Measurements from ENCODE around the gene ZDHHC14. TPM values are rescaled to one million over a fixed set of nuclear protein-coding genes. Genes with fewer than 3 reads are reported as not detected.
"Not testable (repeated sequence)": the region's sequence is repeated elsewhere in the genome, so short reads cannot be mapped to it uniquely, and the experiment has no call there.

The ZDHHC14 gene
- total and polyA plus RNA-seq, 3 donors from 2014 or later, result 28.5 to 74.9 (median 67.9) TPM

DNA sequence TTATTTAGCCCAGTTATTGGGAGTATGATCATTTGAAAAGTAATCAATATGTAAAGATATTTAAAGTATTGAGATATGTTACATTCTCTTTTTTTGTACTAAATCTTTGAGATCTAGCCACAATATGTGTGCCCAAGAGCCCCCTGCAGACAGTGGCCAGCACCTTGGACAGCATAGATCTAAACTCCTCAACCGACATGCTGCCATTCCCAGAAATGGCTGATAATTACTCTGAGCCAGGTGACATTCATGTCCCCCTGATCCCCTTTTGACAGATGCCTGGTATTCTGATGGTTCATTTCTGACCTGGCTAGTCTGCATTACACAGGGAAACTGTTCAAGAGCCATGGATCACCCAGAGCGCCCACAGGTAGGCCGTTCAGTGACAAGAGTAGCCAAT, 177.1 kb downstream of the ZDHHC14 start:
- no peaks in the 10 kb centered on the region for H3K4me1 ChIP-seq
- 92 to 100% methylated on average over 3 of the region's 3 CpGs for WGBS, 2 donors
- H3K27ac ChIP-seq, result no peak overlapping the region
- no peaks in the 10 kb centered on the region for H3K27me3 ChIP-seq
- TF ChIP-seq, protein P1, sequence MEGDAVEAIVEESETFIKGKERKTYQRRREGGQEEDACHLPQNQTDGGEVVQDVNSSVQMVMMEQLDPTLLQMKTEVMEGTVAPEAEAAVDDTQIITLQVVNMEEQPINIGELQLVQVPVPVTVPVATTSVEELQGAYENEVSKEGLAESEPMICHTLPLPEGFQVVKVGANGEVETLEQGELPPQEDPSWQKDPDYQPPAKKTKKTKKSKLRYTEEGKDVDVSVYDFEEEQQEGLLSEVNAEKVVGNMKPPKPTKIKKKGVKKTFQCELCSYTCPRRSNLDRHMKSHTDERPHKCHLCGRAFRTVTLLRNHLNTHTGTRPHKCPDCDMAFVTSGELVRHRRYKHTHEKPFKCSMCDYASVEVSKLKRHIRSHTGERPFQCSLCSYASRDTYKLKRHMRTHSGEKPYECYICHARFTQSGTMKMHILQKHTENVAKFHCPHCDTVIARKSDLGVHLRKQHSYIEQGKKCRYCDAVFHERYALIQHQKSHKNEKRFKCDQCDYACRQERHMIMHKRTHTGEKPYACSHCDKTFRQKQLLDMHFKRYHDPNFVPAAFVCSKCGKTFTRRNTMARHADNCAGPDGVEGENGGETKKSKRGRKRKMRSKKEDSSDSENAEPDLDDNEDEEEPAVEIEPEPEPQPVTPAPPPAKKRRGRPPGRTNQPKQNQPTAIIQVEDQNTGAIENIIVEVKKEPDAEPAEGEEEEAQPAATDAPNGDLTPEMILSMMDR (IDR thresholded peaks at IDR 0.05), result no peak
- TF ChIP-seq POLR2A (IDR thresholded peaks at IDR 0.05), result no peak
- DNase-seq, result no peak
- H3K36me3 ChIP-seq (ENCODE audit: low read depth, missing control alignments), result no peaks in the 10 kb centered on the region
- H3K9me3 ChIP-seq, result no peaks in the 10 kb centered on the region
- H3K4me3 ChIP-seq, result no peak overlapping the region
- intact Hi-C loops (cut with DNase I; ENCODE audit: low total_unique reads), result no loop called here

- H3K4me3 ChIP-seq, result no peak overlapping the region
- H3K27me3 ChIP-seq, result no peaks in the 10 kb centered on the region
- no peaks in the 10 kb centered on the region for H3K4me1 ChIP-seq
- intact Hi-C loops (cut with DNase I; ENCODE audit: low total_unique reads), result no loop called here
- DNase-seq, result no peak
- WGBS, 2 donors, result 64 to 78% methylated on average over 2 of the region's 2 CpGs
- H3K27ac ChIP-seq, result no peak overlapping the region
- H3K36me3 ChIP-seq (ENCODE audit: low read depth, missing control alignments), result no peaks in the 10 kb centered on the region
- no peaks in the 10 kb centered on the region for H3K9me3 ChIP-seq
- no peak for TF ChIP-seq POLR2A (IDR thresholded peaks at IDR 0.05)
These were observed 177.7 kb downstream of the ZDHHC14 start for GRCh38 chr6:157558487-157559200.

DNA sequence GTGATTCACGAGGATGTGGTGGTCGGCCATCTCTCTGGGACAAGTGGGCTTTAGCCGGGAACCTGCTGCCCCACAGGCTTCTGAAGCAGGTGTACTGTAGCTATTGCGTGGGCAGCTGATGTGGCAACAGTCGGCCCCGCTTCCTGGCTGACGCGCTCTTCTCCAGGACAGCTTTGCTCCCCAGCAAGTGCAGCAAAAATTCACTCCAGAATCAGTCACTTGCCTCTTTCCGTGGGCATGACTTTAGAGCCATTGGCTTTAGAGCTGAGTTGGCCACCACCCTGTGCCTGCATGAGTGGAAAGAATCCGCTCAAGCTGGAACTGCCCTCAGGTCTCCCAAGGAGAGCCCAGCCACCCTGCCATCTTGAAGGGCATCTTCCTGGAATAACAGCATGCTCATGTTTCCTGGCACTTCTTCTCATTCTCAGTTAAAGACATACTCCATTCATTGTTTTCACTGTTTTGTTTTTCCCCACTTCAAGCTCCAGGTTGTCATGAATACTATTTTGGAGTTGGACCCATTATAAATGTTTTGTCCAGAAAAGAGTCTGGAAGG, 178.3 kb downstream of the ZDHHC14 start:
- TF ChIP-seq, protein P1 (IDR thresholded peaks at IDR 0.05), result no peak
- TF ChIP-seq POLR2A (IDR thresholded peaks at IDR 0.05), result no peak
- Histone ChIP-seq H3K27me3 (no peaks in the 10 kb centered on the region), H3K27ac (no peak overlapping the region), H3K36me3 (ENCODE audit: low read depth, missing control alignments) (no peaks in the 10 kb centered on the region), H3K4me3 (no peak overlapping the region), H3K4me1 (no peaks in the 10 kb centered on the region), H3K9me3 (no peaks in the 10 kb centered on the region)
- 96% methylated on average over 10 of the region's 10 CpGs for WGBS, 2 donors
- intact Hi-C loops (cut with DNase I; ENCODE audit: low total_unique reads), result no loop called here
- DNase-seq, result no peak

DNA sequence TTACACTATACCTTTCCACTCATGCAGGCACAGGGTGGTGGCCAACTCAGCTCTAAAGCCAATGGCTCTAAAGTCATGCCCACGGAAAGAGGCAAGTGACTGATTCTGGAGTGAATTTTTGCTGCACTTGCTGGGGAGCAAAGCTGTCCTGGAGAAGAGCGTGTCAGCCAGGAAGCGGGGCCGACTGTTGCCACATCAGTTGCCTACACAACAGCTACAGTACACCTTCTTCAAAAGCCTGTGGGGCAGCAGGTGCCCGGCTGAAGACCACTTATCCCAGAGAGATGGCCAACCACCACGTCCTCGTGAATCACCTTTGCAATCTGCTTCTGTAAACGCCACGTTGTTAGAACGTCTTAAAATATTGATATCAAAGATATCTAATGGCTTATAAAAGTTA, 179.1 kb downstream of the ZDHHC14 start:
- H3K4me1 ChIP-seq; intact Hi-C loops (cut with DNase I; ENCODE audit: low total_unique reads); DNase-seq; H3K4me3 ChIP-seq; H3K27ac ChIP-seq; H3K9me3 ChIP-seq; H3K27me3 ChIP-seq; H3K36me3 ChIP-seq (ENCODE audit: low read depth, missing control alignments): not testable (repeated sequence)
- 94 to 95% methylated on average over 10 of the region's 10 CpGs for WGBS, 2 donors

DNA sequence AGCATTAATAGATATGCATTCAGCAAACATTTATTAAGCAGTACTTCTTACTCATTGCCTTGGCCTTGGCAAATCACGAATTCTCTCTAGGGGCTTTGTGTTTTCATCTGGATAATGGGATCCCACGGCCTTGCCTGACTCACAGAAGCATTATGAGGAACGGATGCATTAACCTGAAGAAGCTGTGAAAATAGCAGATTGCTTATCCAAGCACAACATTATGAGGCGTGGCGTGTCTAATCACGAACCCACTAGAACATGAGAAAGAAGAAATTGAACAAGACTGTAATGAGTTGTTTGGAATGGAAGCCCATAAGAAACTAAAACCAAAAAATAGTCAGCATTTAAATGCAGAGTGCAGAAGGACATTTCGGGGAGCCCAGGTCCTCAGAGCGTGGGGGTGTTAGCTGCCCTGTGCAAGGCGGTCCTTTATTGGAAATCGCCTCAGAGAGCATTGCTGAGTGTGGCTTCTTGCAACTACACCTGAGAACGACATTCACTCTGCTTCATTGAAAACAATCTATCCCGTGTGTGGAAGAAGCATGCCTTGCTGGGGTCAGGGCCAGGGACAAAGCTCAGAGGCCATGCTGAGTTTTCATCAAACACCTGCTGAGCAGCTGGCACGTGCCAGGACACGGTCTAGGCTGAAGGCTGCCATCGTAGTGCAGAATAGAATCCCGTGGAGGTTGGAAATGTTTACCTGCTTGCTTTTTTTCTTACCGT, 179.9 kb downstream of the ZDHHC14 start:
- intact Hi-C loops (cut with DNase I; ENCODE audit: low total_unique reads), result no loop called here
- Histone ChIP-seq H3K27ac (no peak overlapping the region), H3K9me3 (no peaks in the 10 kb centered on the region), H3K27me3 (no peaks in the 10 kb centered on the region), H3K36me3 (ENCODE audit: low read depth, missing control alignments) (no peaks in the 10 kb centered on the region), H3K4me3 (no peak overlapping the region), H3K4me1 (no peaks in the 10 kb centered on the region)
- WGBS, 2 donors, result 87 to 91% methylated on average over 14 to 17 of the region's 17 CpGs
- no peak for TF ChIP-seq POLR2A (IDR thresholded peaks at IDR 0.05)
- TF ChIP-seq, protein P1 (IDR thresholded peaks at IDR 0.05), result no peak
- no peak for DNase-seq
